Lower leg skin (tissue), 3 donors: ENCODE measurements around the gene DNAJB9.

Experiments used
- POLR2A ChIP-seq, 2 donors: fragments of 450-650 bp; IDR thresholded peaks; one replicate each; pipeline ENCODE4 v1.6.1; 2016 to 2017; ENCODE audit warnings: antibody characterized with exemption in 2 of 2, mild to moderate bottlenecking in 1 of 2, moderate library complexity in 1 of 2
- TF ChIP-seq, protein P1 (sequence below), 3 donors: fragments of 450-650 bp; IDR thresholded peaks; one replicate each; pipeline ENCODE4 v1.5.1; 2016; ENCODE audit warnings: antibody characterized with exemption in 3 of 3, mild to moderate bottlenecking in 3 of 3, moderate library complexity in 2 of 3

DNA sequence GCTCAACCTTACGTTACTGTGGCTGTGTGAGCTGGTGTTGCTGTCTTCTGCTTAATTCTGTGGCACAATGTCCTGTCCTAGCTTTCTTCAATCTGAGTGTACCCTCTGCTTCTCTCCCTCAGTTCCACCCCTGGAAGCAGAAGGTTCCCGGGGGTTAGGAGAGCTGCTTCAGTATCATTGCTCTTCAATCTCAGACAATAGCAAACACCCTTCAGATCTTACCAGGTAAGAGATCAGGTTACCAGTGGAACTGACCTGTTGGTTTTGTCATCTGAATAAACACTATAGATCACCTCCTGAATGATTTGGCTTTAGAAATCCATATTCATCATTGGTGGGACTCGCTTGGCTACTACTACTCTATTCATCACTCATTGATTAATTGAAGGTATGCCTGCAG is 48.4 kb downstream of the DNAJB9 start:
- TF ChIP-seq, protein P1, sequence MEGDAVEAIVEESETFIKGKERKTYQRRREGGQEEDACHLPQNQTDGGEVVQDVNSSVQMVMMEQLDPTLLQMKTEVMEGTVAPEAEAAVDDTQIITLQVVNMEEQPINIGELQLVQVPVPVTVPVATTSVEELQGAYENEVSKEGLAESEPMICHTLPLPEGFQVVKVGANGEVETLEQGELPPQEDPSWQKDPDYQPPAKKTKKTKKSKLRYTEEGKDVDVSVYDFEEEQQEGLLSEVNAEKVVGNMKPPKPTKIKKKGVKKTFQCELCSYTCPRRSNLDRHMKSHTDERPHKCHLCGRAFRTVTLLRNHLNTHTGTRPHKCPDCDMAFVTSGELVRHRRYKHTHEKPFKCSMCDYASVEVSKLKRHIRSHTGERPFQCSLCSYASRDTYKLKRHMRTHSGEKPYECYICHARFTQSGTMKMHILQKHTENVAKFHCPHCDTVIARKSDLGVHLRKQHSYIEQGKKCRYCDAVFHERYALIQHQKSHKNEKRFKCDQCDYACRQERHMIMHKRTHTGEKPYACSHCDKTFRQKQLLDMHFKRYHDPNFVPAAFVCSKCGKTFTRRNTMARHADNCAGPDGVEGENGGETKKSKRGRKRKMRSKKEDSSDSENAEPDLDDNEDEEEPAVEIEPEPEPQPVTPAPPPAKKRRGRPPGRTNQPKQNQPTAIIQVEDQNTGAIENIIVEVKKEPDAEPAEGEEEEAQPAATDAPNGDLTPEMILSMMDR (IDR thresholded peaks at IDR 0.05): no peak
- TF ChIP-seq POLR2A (IDR thresholded peaks at IDR 0.05): no peak
